Neural crest cell (in vitro differentiated cells): ENCODE results near the gene AUTS2. TPM values are rescaled to one million over a fixed set of nuclear protein-coding genes. Genes with fewer than 3 reads are reported as not detected.
A peak's percentile ranks its signal among the peaks of the same experiment; 100 is the strongest.

Experiments used
- DNase-seq: peaks from one replicate; pipeline ENCODE4 v3.0.0; 2021; ENCODE audit warnings: low read depth, mixed read lengths, low spot score
- H3K27ac Mint-ChIP-seq: one replicate; pipeline ENCODE4 v1.8.0; 2021; ENCODE audit warnings: mild to moderate bottlenecking, mixed read lengths; ENCODE audit not compliant: unreplicated experiment
- H3K27me3 Mint-ChIP-seq: 2 replicates; pipeline ENCODE4 v1.8.0; 2021; ENCODE audit warnings: low read depth, mild to moderate bottlenecking, mixed read lengths
- H3K36me3 Mint-ChIP-seq: 2 replicates; pipeline ENCODE4 v1.8.0; 2021; ENCODE audit warnings: low read depth, mild to moderate bottlenecking, mixed read lengths
- H3K4me1 Mint-ChIP-seq: 2 replicates; pipeline ENCODE4 v1.8.0; 2021; ENCODE audit warnings: mixed read lengths
- H3K4me3 Mint-ChIP-seq: one replicate; pipeline ENCODE4 v1.8.0; 2021; ENCODE audit warnings: mild to moderate bottlenecking, mixed read lengths
- H3K9me3 Mint-ChIP-seq: 2 replicates; pipeline ENCODE4 v1.8.0; 2021; ENCODE audit warnings: mixed read lengths
- CTCF ChIP-seq: fragments of 200-600 bp; sonication (generic); conservative IDR thresholded peaks from 2 replicates; pipeline ENCODE4 v1.5.0; 2021; ENCODE audit warnings: antibody characterized with exemption, mild to moderate bottlenecking
- total RNA-seq: library from RNA; stranded (reverse); gene quantifications from 2 replicates; pipeline ENCODE4 v1.2.1, GENCODE V29; 2021

Gene AUTS2
- total RNA-seq, 1 donor from 2014 or later, result 152 TPM

- Mint-ChIP-seq H3K27ac (peak overlapping the region; percentile 95), H3K36me3 (peaks cover 6% of the 10 kb centered on the region), H3K27me3 (peaks cover 8% of the 10 kb centered on the region), H3K9me3 (no peaks in the 10 kb centered on the region), H3K4me1 (peaks cover 8% of the 10 kb centered on the region), H3K4me3 (peak overlapping the region; percentile 99)
- no peak for TF ChIP-seq CTCF
- DNase-seq, result no peak
Measured at GRCh38 chr7:70695795-70696083, 1097.5 kb downstream of the AUTS2 start.

- peaks cover 8% of the 10 kb centered on the region for H3K4me1 Mint-ChIP-seq
- peak overlapping the region; percentile 95 for H3K27ac Mint-ChIP-seq
- H3K9me3 Mint-ChIP-seq, result no peaks in the 10 kb centered on the region
- TF ChIP-seq CTCF, result no peak
- peak overlapping the region; percentile 99 for H3K4me3 Mint-ChIP-seq
- H3K27me3 Mint-ChIP-seq, result peaks cover 8% of the 10 kb centered on the region
- peaks cover 6% of the 10 kb centered on the region for H3K36me3 Mint-ChIP-seq
- no peak for DNase-seq
Measured at GRCh38 chr7:70696201-70696754, 1098.0 kb downstream of the AUTS2 start.

GRCh38 chr7:70698219-70698832, 1100.1 kb downstream of the AUTS2 start:
- TF ChIP-seq CTCF, result peak; percentile 94
- no peak overlapping the region for H3K27ac Mint-ChIP-seq
- H3K4me3 Mint-ChIP-seq, result peak overlapping the region; percentile 99
- H3K4me1 Mint-ChIP-seq, result peaks cover 6% of the 10 kb centered on the region
- no peak for DNase-seq
- peaks cover 3% of the 10 kb centered on the region for H3K27me3 Mint-ChIP-seq
- peaks cover 4% of the 10 kb centered on the region for H3K36me3 Mint-ChIP-seq
- no peaks in the 10 kb centered on the region for H3K9me3 Mint-ChIP-seq

GRCh38 chr7:70699271-70699670, 1101.0 kb downstream of the AUTS2 start:
- Mint-ChIP-seq H3K27me3 (no peaks in the 10 kb centered on the region), H3K9me3 (no peaks in the 10 kb centered on the region), H3K4me1 (peaks cover 13% of the 10 kb centered on the region), H3K36me3 (peaks cover 5% of the 10 kb centered on the region), H3K4me3 (no peak overlapping the region), H3K27ac (no peak overlapping the region)
- no peak for TF ChIP-seq CTCF
- no peak for DNase-seq

GRCh38 chr7:70700055-70700940, 1102.0 kb downstream of the AUTS2 start:
- Mint-ChIP-seq H3K27ac (no peak overlapping the region), H3K9me3 (no peaks in the 10 kb centered on the region), H3K4me3 (no peak overlapping the region), H3K36me3 (peaks cover 5% of the 10 kb centered on the region), H3K4me1 (peaks cover 23% of the 10 kb centered on the region), H3K27me3 (no peaks in the 10 kb centered on the region)
- TF ChIP-seq CTCF, result no peak
- no peak for DNase-seq
